BLaER1 treated with 17β-estradiol and CSF1 and Interleukin-3, amounts not matched to agents 10 nM and 100 nM (cell line): Measurements from ENCODE around the gene DDX41.
"Not testable (repeated sequence)": the region's sequence is repeated elsewhere in the genome, so short reads cannot be mapped to it uniquely, and the experiment has no call there.

Source experiments
- H3K27ac ChIP-seq, 11 experiments: shearing (Covaris generic); formaldehyde crosslinking; 2 replicates each; pipeline ENCODE4 v1.8.1; 2022
- H3K27me3 ChIP-seq, 11 experiments: shearing (Covaris generic); formaldehyde crosslinking; 2 replicates each; pipeline ENCODE4 v1.8.1; 2022
- H3K36me3 ChIP-seq, 11 experiments: shearing (Covaris generic); formaldehyde crosslinking; 2 replicates each; pipeline ENCODE4 v1.8.1; 2022
- H3K4me1 ChIP-seq, 10 experiments: shearing (Covaris generic); formaldehyde crosslinking; 2 replicates each; pipeline ENCODE4 v1.8.1; 2022
- H3K4me2 ChIP-seq, 11 experiments: shearing (Covaris generic); formaldehyde crosslinking; 2 replicates each; pipeline ENCODE4 v1.8.1; 2022
- H3K4me3 ChIP-seq, 10 experiments: shearing (Covaris generic); formaldehyde crosslinking; 2 replicates each; pipeline ENCODE4 v1.8.1; 2022
- H3K9ac ChIP-seq, 11 experiments: shearing (Covaris generic); formaldehyde crosslinking; 2 replicates each; pipeline ENCODE4 v1.8.1; 2022
- H3K9me3 ChIP-seq, 11 experiments: shearing (Covaris generic); formaldehyde crosslinking; replicated peaks in 1 of 11; 2 replicates each; pipeline ENCODE4 v1.8.1; 2022
- H4K20me1 ChIP-seq, 11 experiments: shearing (Covaris generic); formaldehyde crosslinking; 2 replicates each; pipeline ENCODE4 v1.8.1; 2022
- Cebpa-rat ChIP-seq, 11 experiments: shearing (Covaris generic); IDR thresholded peaks; 2 replicates each; pipeline ENCODE4 v1.8.1; 2022

The DDX41 gene

GRCh38 chr5:177491429-177491945 lies 25.3 kb downstream of the DDX41 start:
- H3K36me3 ChIP-seq, result peaks cover 45 to 78% (median 63%) of the 10 kb centered on the region in 11 experiments

GRCh38 chr5:177490992-177491391 lies 25.8 kb downstream of the DDX41 start:
- peak overlapping the region in 8 of 11 experiments; percentile 49 to 82 (median 68); a peak in 16 of 22 replicates for H3K27ac ChIP-seq
- H3K4me3 ChIP-seq, result peak overlapping the region in 6 of 10 experiments; percentile 7 to 43 (median 32); a peak in 7 of 20 replicates
- peaks cover 24 to 91% (median 63%) of the 10 kb centered on the region in 11 experiments for H4K20me1 ChIP-seq
- TF ChIP-seq Cebpa-rat (IDR thresholded peaks at IDR 0.05), result no peak
- H3K36me3 ChIP-seq, result peaks cover 48 to 82% (median 68%) of the 10 kb centered on the region in 11 experiments
- no peaks in the 10 kb centered on the region for H3K27me3 ChIP-seq
- peak overlapping the region in 8 of 11 experiments; percentile 31 to 76 (median 62); a peak in 16 of 22 replicates for H3K9ac ChIP-seq
- no peaks in the 10 kb centered on the region for H3K9me3 ChIP-seq
- H3K4me1 ChIP-seq, result peaks cover 64 to 85% (median 77%) of the 10 kb centered on the region in 10 experiments
- H3K4me2 ChIP-seq, result peak overlapping the region; percentile 74 to 97 (median 83)

More at GRCh38 chr5:177491429-177491945, 25.3 kb downstream of the DDX41 start:
- H3K4me3 ChIP-seq, result peak overlapping the region in 4 of 10 experiments; percentile 7 to 43 (median 32); a peak in 2 of 20 replicates
- H3K9me3 ChIP-seq, result no peaks in the 10 kb centered on the region
- H4K20me1 ChIP-seq, result peaks cover 29 to 91% (median 63%) of the 10 kb centered on the region in 11 experiments
- peak overlapping the region in 8 of 11 experiments; percentile 49 to 82 (median 68); a peak in 16 of 22 replicates for H3K27ac ChIP-seq
- peak overlapping the region; percentile 74 to 97 (median 83); a peak in 21 of 22 replicates for H3K4me2 ChIP-seq
- H3K27me3 ChIP-seq, result no peaks in the 10 kb centered on the region
- peaks cover 69 to 90% (median 82%) of the 10 kb centered on the region in 10 experiments for H3K4me1 ChIP-seq
- H3K9ac ChIP-seq, result peak overlapping the region in 8 of 11 experiments; percentile 31 to 76 (median 62); a peak in 13 of 22 replicates
- TF ChIP-seq Cebpa-rat (IDR thresholded peaks at IDR 0.05), result no peak

- H3K27me3 ChIP-seq, result no peaks in the 10 kb centered on the region
- H3K9me3 ChIP-seq, result no peaks in the 10 kb centered on the region
- peak overlapping the region in 6 of 10 experiments; percentile 7 to 43 (median 32); a peak in 8 of 20 replicates for H3K4me3 ChIP-seq
- peaks cover 58 to 83% (median 74%) of the 10 kb centered on the region in 10 experiments for H3K4me1 ChIP-seq
- H4K20me1 ChIP-seq, result peaks cover 19 to 91% (median 60%) of the 10 kb centered on the region in 11 experiments; a peak in 21 of 22 replicates
- peak overlapping the region in 9 of 11 experiments; percentile 2 to 76 (median 60); a peak in 15 of 22 replicates for H3K9ac ChIP-seq
- peaks cover 53 to 82% (median 72%) of the 10 kb centered on the region in 11 experiments for H3K36me3 ChIP-seq
- H3K4me2 ChIP-seq, result peak overlapping the region; percentile 74 to 97 (median 83)
- TF ChIP-seq Cebpa-rat (IDR thresholded peaks at IDR 0.05), result no peak
- peak overlapping the region in 9 of 11 experiments; percentile 1 to 82 (median 66); a peak in 16 of 22 replicates for H3K27ac ChIP-seq
Measured at GRCh38 chr5:177490311-177490991, 26.3 kb downstream of the DDX41 start.

DNA sequence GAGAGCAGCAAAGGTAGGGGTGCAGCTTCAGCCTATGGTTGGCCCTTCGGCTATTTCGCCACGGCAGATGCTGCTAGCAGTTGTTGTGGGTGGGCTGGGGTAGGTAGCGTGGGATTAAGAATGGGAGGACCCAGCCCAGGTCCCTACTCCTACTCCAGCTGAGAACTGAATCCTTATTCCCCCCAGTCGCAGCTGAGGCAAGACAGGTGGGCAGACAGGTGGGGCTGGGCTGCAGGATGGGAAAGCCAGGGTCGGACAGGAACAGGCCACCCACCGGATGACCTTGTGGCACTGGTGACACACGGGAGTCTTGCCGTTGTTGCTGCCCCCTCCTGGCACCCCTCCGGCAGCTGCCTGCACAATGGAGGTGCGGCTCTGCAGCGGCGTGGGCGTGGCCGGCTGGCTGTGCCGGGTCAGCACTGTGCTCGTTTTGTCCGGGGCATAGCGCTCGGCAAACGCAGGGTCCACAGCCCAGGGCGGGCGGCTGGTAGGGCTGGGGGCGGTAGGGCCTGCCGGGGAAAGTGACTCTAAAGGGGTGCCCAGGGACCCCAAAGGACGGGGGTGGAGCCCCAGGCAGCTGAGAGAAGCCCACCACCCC lies 27.5 kb downstream of the DDX41 start:
- H3K27me3 ChIP-seq, result no peaks in the 10 kb centered on the region
- peaks cover 65 to 92% (median 85%) of the 10 kb centered on the region in 11 experiments for H3K36me3 ChIP-seq
- H3K9me3 ChIP-seq, result no peaks in the 10 kb centered on the region
- no peak for TF ChIP-seq Cebpa-rat (IDR thresholded peaks at IDR 0.05)
- H3K4me3 ChIP-seq, result peak overlapping the region in 2 of 10 experiments; percentile 9 to 24; a peak in 2 of 20 replicates
- peak overlapping the region; percentile 74 to 97 (median 83); a peak in 21 of 22 replicates for H3K4me2 ChIP-seq
- H3K9ac ChIP-seq, result peak overlapping the region in 8 of 11 experiments; percentile 19 to 76 (median 62); a peak in 14 of 22 replicates
- peak overlapping the region in 6 of 11 experiments; percentile 2 to 82 (median 73); a peak in 9 of 22 replicates for H3K27ac ChIP-seq
- H4K20me1 ChIP-seq, result peaks cover 19 to 96% (median 64%) of the 10 kb centered on the region in 11 experiments; a peak in 21 of 22 replicates
- H3K4me1 ChIP-seq, result peaks cover 46 to 76% (median 67%) of the 10 kb centered on the region in 10 experiments

DNA sequence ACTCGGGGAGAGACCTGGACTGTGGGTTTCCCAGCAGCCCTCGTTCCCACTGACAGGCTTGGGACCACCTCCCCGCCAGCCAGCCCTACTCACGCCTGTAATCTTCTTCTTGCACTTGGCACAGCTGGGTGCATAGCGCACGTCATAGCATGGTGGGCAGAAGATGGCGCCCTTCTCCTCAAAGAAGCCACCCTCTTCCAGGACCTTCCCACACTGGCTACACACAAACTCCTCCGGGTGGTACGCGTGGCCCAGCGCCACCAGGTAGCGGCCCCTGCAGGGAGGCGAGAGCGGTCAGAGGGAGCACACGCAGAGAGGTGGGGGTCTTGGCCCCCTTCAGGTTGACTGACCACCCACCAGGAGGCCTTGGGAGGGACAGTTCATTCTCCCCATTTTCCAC lies 28.8 kb downstream of the DDX41 start:
- H3K4me3 ChIP-seq, result no peak overlapping the region
- H3K4me2 ChIP-seq, result peak overlapping the region in 1 of 11 experiments; percentile 83; a peak in 2 of 22 replicates
- no peaks in the 10 kb centered on the region for H3K9me3 ChIP-seq
- peaks cover 34 to 65% (median 55%) of the 10 kb centered on the region in 10 experiments for H3K4me1 ChIP-seq
- H3K36me3 ChIP-seq, result peaks cover 74 to 98% (median 94%) of the 10 kb centered on the region in 11 experiments
- peak overlapping the region in 3 of 11 experiments; percentile 34 to 82 (median 38); a peak in 6 of 22 replicates for H3K27ac ChIP-seq
- no peak for TF ChIP-seq Cebpa-rat (IDR thresholded peaks at IDR 0.05)
- H4K20me1 ChIP-seq, result peaks cover 16 to 98% (median 65%) of the 10 kb centered on the region in 11 experiments; a peak in 21 of 22 replicates
- peak overlapping the region in 3 of 11 experiments; percentile 5 to 74 (median 41); a peak in 4 of 22 replicates for H3K9ac ChIP-seq
- H3K27me3 ChIP-seq, result no peaks in the 10 kb centered on the region

- H4K20me1 ChIP-seq, result peaks cover 16 to 98% (median 60%) of the 10 kb centered on the region in 11 experiments; a peak in 21 of 22 replicates
- H3K27ac ChIP-seq, result no peak overlapping the region; a peak in 1 of 22 replicates
- H3K4me1 ChIP-seq, result peaks cover 25 to 65% (median 51%) of the 10 kb centered on the region in 10 experiments
- H3K9me3 ChIP-seq, result no peaks in the 10 kb centered on the region
- no peak overlapping the region for H3K9ac ChIP-seq
- TF ChIP-seq Cebpa-rat (IDR thresholded peaks at IDR 0.05), result no peak
- no peak overlapping the region for H3K4me2 ChIP-seq
- no peak overlapping the region for H3K4me3 ChIP-seq
- peaks cover 67 to 98% (median 90%) of the 10 kb centered on the region in 11 experiments for H3K36me3 ChIP-seq
- H3K27me3 ChIP-seq, result no peaks in the 10 kb centered on the region
Measured at GRCh38 chr5:177487144-177487543, 29.6 kb downstream of the DDX41 start.

- H3K9ac ChIP-seq, result no peak overlapping the region
- peaks cover 25 to 66% (median 53%) of the 10 kb centered on the region in 10 experiments for H3K4me1 ChIP-seq
- H4K20me1 ChIP-seq, result peaks cover 16 to 100% (median 61%) of the 10 kb centered on the region in 11 experiments; a peak in 21 of 22 replicates
- H3K36me3 ChIP-seq, result peaks cover 63 to 99% (median 92%) of the 10 kb centered on the region in 11 experiments
- TF ChIP-seq Cebpa-rat (IDR thresholded peaks at IDR 0.05), result no peak
- H3K4me3 ChIP-seq, result no peak overlapping the region
- no peak overlapping the region for H3K4me2 ChIP-seq
- H3K27me3 ChIP-seq, result no peaks in the 10 kb centered on the region
- H3K27ac ChIP-seq, result no peak overlapping the region
- H3K9me3 ChIP-seq, result no peaks in the 10 kb centered on the region
Measured at GRCh38 chr5:177486256-177486655, 30.5 kb downstream of the DDX41 start.

GRCh38 chr5:177485753-177486152 lies 31.0 kb downstream of the DDX41 start:
- peak overlapping the region in 3 of 11 experiments; percentile 1 to 45 (median 29); a peak in 1 of 22 replicates for H3K9ac ChIP-seq
- not testable (repeated sequence) for H3K27me3 ChIP-seq, H3K4me2 ChIP-seq, H3K9me3 ChIP-seq, H3K4me3 ChIP-seq
- H4K20me1 ChIP-seq, result peaks cover 13 to 98% (median 57%) of the 10 kb centered on the region in 11 experiments; a peak in 21 of 22 replicates
- H3K27ac ChIP-seq, result peak overlapping the region in 2 of 11 experiments; percentile 57; a peak in 2 of 22 replicates
- peaks cover 23 to 66% (median 50%) of the 10 kb centered on the region in 10 experiments for H3K4me1 ChIP-seq
- H3K36me3 ChIP-seq, result peaks cover 58 to 97% (median 87%) of the 10 kb centered on the region in 11 experiments
